Right renal cortex interstitium (tissue), 3 donors: ENCODE measurements around the gene DCP2. TPM values are rescaled to one million over a fixed set of nuclear protein-coding genes. Genes with fewer than 3 reads are reported as not detected.
A peak's percentile ranks its signal among the peaks of the same experiment; 100 is the strongest.

ENCODE experiments used
- DNase-seq, 3 donors: peaks; one replicate each; pipeline ENCODE4 v3.0.0-alpha.2; 2013; ENCODE audit warnings: low read depth in 3 of 3, low spot score in 2 of 3
- polyA plus RNA-seq, 3 donors: library from polyadenylated mRNA; unstranded; fragments of 120-200 nt; gene quantifications; one replicate each; pipeline ENCODE4 v1.2.1, GENCODE V29; 2013; ENCODE audit not compliant: insufficient read length in 3 of 3

The DCP2 gene
- polyA plus RNA-seq, 3 donors: 37.1 to 40.0 (median 39.8) TPM

DNA sequence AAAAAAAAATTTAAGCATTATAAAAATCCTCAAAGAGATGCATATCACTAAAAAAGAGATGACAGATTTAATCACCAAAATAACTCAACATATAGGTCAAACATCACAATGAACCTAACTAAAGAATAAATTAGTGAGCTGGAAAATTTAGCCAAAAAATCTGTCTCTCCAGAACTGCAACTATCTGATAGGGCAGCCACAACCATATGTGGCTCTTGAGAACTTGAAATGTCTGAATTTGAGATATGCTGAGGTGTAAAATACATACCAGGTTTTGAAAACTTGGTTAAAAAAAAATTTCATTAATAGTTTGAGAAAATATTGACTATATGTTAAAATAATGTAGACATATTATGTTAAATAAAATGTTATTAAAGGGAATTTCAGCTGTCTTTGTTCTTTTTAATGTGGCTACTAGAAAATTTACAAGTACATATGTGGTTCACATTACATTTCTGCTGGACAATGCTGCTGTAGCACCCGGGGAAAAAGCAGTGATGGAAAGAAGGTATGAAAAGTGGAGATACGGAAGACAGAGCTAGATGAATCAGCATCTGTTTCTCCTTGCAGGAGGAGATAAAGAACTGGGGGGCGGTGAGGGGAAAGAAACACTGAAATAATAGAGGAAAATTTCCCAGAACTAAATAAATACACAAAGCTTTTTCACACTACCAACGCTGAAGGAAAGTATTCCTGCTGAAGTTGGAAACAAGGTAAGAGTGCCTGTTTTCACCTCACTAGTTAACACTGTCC lies 66.1 kb downstream of the DCP2 start:
- no peak for DNase-seq

- no peak for DNase-seq
Measured at GRCh38 chr5:113043491-113043931, 66.9 kb downstream of the DCP2 start.

GRCh38 chr5:113044776-113045465 lies 68.3 kb downstream of the DCP2 start:
- DNase-seq: no peak

DNA sequence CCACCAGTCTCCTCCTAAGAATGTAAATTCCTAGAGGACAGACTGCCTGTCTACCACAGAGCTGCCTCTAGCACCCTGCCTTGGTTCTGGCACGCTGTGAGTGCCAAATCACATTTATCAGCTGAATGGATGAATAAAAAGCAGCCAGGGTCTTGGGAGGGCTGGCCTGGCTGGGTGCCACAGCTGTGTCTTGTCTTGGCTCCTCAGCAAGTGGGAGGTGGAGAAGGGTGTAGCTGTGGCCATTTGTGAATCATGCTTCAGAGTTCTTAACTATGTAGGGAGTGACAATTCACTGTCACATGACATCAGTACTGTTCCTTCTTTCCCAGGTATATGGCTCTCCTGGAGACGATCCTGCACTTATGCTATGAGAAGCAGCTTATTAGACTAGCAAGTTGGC lies 70.6 kb downstream of the DCP2 start:
- DNase-seq: no peak

DNA sequence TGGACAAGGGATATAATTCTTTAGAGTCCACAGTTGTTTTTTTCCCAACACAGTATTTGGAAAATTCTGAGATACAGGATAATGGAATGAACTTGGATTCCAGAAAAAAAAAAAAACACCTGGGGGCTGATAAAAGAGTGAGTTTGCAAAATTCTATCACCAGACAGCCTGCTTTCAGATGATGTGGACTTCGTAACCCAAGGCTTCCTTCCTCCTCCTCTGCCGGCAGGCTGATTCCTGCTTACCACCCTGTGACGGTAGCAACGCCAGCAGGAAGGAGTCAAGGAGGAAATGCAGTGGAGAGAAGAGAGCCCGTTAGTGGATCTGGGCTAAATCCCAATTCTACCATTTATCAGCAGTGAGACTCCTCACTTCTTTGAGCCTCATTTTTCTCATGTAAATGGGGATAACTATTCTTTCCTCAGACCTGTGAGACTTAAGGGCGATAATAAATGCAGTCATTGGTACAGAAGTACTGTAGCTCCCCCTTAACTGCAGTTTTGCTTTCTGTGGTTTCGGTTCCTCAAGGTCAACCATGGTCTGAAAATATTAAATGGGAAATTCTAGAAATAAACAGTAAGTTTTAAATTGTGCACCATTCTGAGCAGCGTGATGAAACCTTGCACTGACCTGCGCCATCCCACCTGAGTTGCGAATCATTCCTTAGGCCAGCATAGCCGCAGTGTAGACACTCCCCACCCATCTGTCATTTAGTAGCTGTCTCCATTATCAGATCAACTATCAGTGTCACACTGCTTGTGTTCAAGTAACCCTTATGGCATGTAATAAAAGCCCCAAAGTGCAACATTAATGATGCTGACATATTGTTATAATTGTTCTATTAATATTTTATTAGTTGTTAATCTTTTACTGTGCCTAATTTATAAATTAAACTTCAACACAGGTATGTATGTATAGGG lies 71.4 kb downstream of the DCP2 start:
- no peak for DNase-seq

- no peak for DNase-seq
Measured at GRCh38 chr5:113048931-113049330, 72.3 kb downstream of the DCP2 start.

DNA sequence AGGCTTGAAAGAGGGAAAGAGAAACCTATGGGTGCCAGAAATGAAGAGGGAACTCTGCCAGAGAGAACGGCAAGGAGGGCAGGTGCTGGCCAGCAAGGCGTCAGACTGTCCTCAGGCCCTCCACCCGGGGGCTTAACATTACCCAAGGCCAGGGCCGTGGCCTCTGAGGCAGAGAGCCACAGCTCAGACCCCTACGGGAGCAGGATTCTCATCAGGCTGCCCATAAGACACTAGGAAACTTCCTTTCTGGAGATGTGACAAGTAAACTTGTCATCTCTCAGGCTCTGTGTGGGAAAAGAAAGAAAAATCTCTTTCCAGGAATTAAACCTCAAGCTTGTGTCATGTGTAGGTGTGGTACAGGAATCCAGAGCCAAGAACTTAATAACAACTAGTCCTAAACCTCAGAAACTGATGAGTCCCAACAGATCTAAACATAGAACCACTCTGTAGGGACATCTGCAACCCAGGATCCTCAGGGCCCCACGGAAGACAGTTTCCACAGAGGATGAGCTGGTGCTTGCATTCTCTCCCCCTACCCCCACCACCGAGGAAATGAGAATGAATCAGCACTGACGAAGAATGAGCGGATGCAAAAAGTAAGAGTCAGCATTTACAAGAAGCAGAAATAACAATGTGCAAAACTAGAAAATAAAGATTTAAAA lies 74.3 kb downstream of the DCP2 start:
- no peak for DNase-seq

GRCh38 chr5:113052041-113052795 lies 75.6 kb downstream of the DCP2 start:
- no peak for DNase-seq

GRCh38 chr5:113053511-113053995 lies 77.0 kb downstream of the DCP2 start:
- DNase-seq: no peak

- no peak for DNase-seq
Measured at GRCh38 chr5:113054899-113055298, 78.3 kb downstream of the DCP2 start.

- DNase-seq: no peak
Measured at GRCh38 chr5:113056988-113057387, 80.4 kb downstream of the DCP2 start.

- no peak for DNase-seq
Measured at GRCh38 chr5:113057557-113057984, 81.0 kb downstream of the DCP2 start.

- no peak for DNase-seq
Measured at GRCh38 chr5:113058269-113058668, 81.7 kb downstream of the DCP2 start.

DNA sequence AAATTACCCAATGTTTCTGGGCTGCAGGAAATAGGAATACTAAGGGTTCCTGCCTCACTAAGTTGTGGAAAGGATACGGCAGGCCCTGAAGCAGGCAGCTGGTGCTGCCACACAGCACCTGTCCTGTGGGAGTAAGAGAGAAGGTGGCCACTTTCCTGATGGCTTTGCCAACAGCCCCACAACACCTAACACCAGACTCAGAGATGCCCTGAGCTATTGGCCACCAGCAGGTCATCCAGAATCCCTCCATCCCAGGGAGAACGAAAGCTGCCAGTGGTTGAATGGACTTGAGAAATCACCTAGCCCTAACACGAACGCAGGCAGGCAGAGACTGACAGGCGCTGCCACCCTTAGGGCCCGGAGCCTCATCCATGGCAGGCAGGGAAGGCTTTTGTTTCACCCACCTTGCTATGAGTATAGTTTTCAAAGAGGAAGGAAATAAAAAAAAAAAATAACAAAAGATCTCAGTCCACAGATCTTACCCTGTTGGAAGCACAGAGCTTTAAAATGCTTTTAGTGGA lies 82.2 kb downstream of the DCP2 start:
- no peak for DNase-seq

DNA sequence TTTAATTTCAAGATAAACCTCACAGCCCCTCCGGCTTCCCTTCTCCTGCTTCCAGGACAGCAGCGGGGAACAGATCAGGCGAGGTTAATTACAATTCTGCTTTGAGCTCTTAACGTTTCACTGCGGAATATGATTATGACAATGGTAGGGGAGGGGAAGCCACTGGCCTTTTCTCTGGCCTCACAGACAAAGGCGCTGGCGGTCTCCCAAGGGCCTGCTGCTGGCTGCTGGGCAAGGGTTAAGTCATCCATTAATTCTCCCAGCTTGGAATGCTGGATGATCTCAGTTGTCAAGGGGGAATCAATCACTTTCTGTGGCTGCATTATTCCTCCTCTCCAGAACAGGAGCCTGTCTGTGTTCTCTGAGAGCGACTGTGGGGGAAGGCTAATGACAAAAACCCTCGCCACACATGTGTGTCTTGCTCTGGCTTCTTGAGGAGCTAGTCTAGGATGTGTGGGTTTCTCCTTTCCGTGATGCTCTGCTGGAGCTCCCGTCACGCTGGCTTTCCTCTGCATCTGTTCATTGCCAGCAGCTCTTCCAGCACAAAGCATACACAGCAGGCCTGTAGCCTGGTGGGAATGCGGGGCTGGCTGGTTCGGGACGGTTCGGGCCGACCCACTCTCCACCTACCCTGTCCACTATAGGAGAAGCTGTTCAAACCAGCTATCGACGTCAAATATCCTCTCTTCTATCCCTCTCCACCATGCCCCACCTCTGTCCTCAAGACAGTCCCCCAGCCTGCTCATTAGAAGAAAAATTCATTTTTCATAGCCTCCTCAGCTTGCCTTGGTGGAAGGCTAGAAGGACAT lies 82.8 kb downstream of the DCP2 start:
- peak; percentile 47 to 65 (median 62) for DNase-seq

- DNase-seq: no peak
Measured at GRCh38 chr5:113060408-113061025, 83.9 kb downstream of the DCP2 start.

GRCh38 chr5:113061846-113062780 lies 85.5 kb downstream of the DCP2 start:
- no peak for DNase-seq
